Endothelial cell of umbilical vein (primary cell): ENCODE measurements around the gene EGFL7. TPM values are rescaled to one million over a fixed set of nuclear protein-coding genes. Genes with fewer than 3 reads are reported as not detected.

Experiments used
- BruUV-seq: library from RNA; stranded (reverse); fragments of 400-500 nt; replicated peaks from 2 replicates; lab custom pipeline; 2021; lab: Mats Ljungman, UMichigan
- CTCF ChIA-PET: fragments of 300-600, 350-600 bp; sonication (Branson Sonifier 250); formaldehyde crosslinking; loops from one replicate; lab custom pipeline; 2021; ENCODE audit warnings: antibody characterized with exemption, inconsistent platforms; lab: Charles Lee
- POLR2A ChIA-PET: fragments of 300-600, 350-600 bp; sonication (Branson Sonifier 250); formaldehyde crosslinking; loops from one replicate; lab custom pipeline; 2021; ENCODE audit warnings: antibody characterized with exemption, inconsistent platforms; lab: Charles Lee
- DNase-seq: peaks from one replicate; pipeline ENCODE4 v3.0.0-alpha.2; 2011; ENCODE audit warnings: low read depth, low spot score
- FAIRE-seq: peaks from 2 replicates; lab custom pipeline; 2011; peaks lifted over from hg19 to GRCh38; lab: Jason Lieb, UNC
- H2AFZ ChIP-seq: 2 replicates; pipeline ENCODE4 v1.6.0; 2012; ENCODE audit warnings: low read depth, low read length, control low read depth, inconsistent platforms
- H3K27ac ChIP-seq: 2 replicates; pipeline ENCODE4 v1.5.1; 2011; ENCODE audit warnings: low read depth, mild to moderate bottlenecking, control low read depth, low read length, moderate library complexity; ENCODE audit not compliant: insufficient read depth
- H3K27me3 ChIP-seq, 2 experiments: 2 replicates each; pipeline versions ENCODE4 v1.6.0 to v1.6.1; 2011; ENCODE audit warnings: low read length in 2 of 2, mixed read lengths in 1 of 2; ENCODE audit not compliant: control insufficient read depth in 2 of 2, insufficient read depth in 2 of 2
- H3K36me3 ChIP-seq, 2 experiments: 2 replicates in 1 of 2; 3 replicates in 1 of 2; pipeline ENCODE4 v1.5.1; 2011; ENCODE audit warnings: low read length in 2 of 2, mild to moderate bottlenecking in 1 of 2, moderate library complexity in 1 of 2; ENCODE audit not compliant: control insufficient read depth in 2 of 2, insufficient read depth in 2 of 2; ENCODE audit errors: extremely low read depth in 1 of 2
- H3K4me1 ChIP-seq: 3 replicates; pipeline ENCODE4 v1.5.1; 2011; ENCODE audit warnings: mild to moderate bottlenecking, low read length; ENCODE audit not compliant: control insufficient read depth, insufficient read depth; ENCODE audit errors: extremely low read depth
- H3K4me2 ChIP-seq: 2 replicates; pipeline ENCODE4 v1.6.1; 2011; ENCODE audit warnings: low read length, control low read depth, mixed read lengths; ENCODE audit not compliant: insufficient read depth
- H3K4me3 ChIP-seq, 3 experiments: fragments of 200-600 bp in 1 of 3; sonication (generic), shearing (Covaris generic) in 1 of 3; replicated peaks in 1 of 3; 2 replicates each; pipeline ENCODE4 v1.5.1; 2011 to 2016; ENCODE audit warnings: control low read depth in 3 of 3, low read length in 3 of 3, mild to moderate bottlenecking in 2 of 3, inconsistent platforms in 1 of 3, low read depth in 1 of 3, moderate library complexity in 1 of 3; ENCODE audit not compliant: insufficient read depth in 1 of 3
- H3K79me2 ChIP-seq: 2 replicates; pipeline ENCODE4 v1.6.0; 2012; ENCODE audit warnings: low read length, inconsistent platforms; ENCODE audit not compliant: control insufficient read depth, insufficient read depth
- H3K9ac ChIP-seq: replicated peaks from 2 replicates; pipeline ENCODE3; 2011; ENCODE audit warnings: low read length, control low read depth; ENCODE audit not compliant: insufficient read depth; ENCODE audit errors: extremely low read depth
- H3K9me1 ChIP-seq: replicated peaks from 3 replicates; pipeline ENCODE4 v1.6.0; 2011; ENCODE audit warnings: mild to moderate bottlenecking, low read length; ENCODE audit not compliant: control insufficient read depth, insufficient read depth; ENCODE audit errors: extremely low read depth
- H3K9me3 ChIP-seq: replicated peaks from 2 replicates; pipeline ENCODE4 v1.5.1; 2012; ENCODE audit warnings: low read length, inconsistent platforms; ENCODE audit not compliant: control insufficient read depth, insufficient read depth
- H4K20me1 ChIP-seq: replicated peaks from 2 replicates; pipeline ENCODE3; 2011; ENCODE audit warnings: mild to moderate bottlenecking, low read length; ENCODE audit not compliant: control insufficient read depth, insufficient read depth; ENCODE audit errors: extremely low read depth
- CTCF ChIP-seq, 2 donors: IDR thresholded peaks; 1 replicate in 1 of 2; 2 replicates in 1 of 2; pipeline ENCODE4 v1.5.1; 2011; ENCODE audit warnings: low read length in 2 of 2, mild to moderate bottlenecking in 2 of 2, moderate library complexity in 2 of 2, control low read depth in 1 of 2, inconsistent platforms in 1 of 2, low read depth in 1 of 2; ENCODE audit not compliant: insufficient read depth in 1 of 2; ENCODE audit errors: extremely low read depth in 1 of 2
- EZH2 ChIP-seq: IDR thresholded peaks from 2 replicates; pipeline ENCODE4 v1.6.1; 2012; ENCODE audit warnings: borderline replicate concordance, low read depth, mild to moderate bottlenecking, moderate library complexity, low read length, inconsistent platforms; ENCODE audit not compliant: severe bottlenecking
- FOS ChIP-seq: IDR thresholded peaks from 2 replicates; pipeline ENCODE4 v1.6.1; 2011; ENCODE audit warnings: mild to moderate bottlenecking, low read length, moderate library complexity, borderline replicate concordance; ENCODE audit not compliant: insufficient read depth
- GATA2 ChIP-seq: IDR thresholded peaks from 2 replicates; pipeline ENCODE4 v1.7.0; 2011; ENCODE audit warnings: low read depth, mild to moderate bottlenecking, moderate library complexity, mixed read lengths, low read length; ENCODE audit not compliant: insufficient read length, insufficient read depth
- JUN ChIP-seq: IDR thresholded peaks from 2 replicates; pipeline ENCODE4 v1.6.1; 2011; ENCODE audit warnings: borderline replicate concordance, low read depth; ENCODE audit not compliant: insufficient read length, insufficient read depth
- MAX ChIP-seq: IDR thresholded peaks from 2 replicates; pipeline ENCODE4 v1.6.1; 2011; ENCODE audit not compliant: insufficient read depth, insufficient read length
- MYC ChIP-seq: IDR thresholded peaks from one replicate; pipeline ENCODE4 v1.6.1; 2011; ENCODE audit warnings: mild to moderate bottlenecking, low read depth, low read length
- POLR2A ChIP-seq: IDR thresholded peaks from 2 replicates; pipeline ENCODE4 v1.6.1; 2012; ENCODE audit warnings: low read depth, mild to moderate bottlenecking, control low read depth, low read length
- POLR2AphosphoS5 ChIP-seq: IDR thresholded peaks from 2 replicates; pipeline ENCODE4 v1.6.1; 2012; ENCODE audit warnings: low read depth, mild to moderate bottlenecking, control low read depth, low read length, moderate library complexity; ENCODE audit not compliant: insufficient read depth
- dilution Hi-C: fragments of 300-500 bp; cut with MboI; formaldehyde crosslinking; loops from one replicate; pipeline ENCODE4 v1.15.0; 2019; ENCODE audit warnings: low sequenced_read_pairs; ENCODE audit not compliant: extremely low pct_ligation_motif_present
- intact Hi-C: fragments of 100-400 bp; cut with micrococcal nuclease; formaldehyde crosslinking; loops from one replicate; pipeline ENCODE4 v1.10.0; 2022
- polyA plus RNA-seq, 4 experiments: library from polyadenylated mRNA; depleted of rRNA in 3 of 4; stranded (reverse) in 3 of 4; unstranded in 1 of 4; fragments of >200 nt; gene quantifications; 2 replicates each; pipeline versions ENCODE4 v1.2.1 to v1.2.3, GENCODE V29; 2011 to 2012; ENCODE audit warnings: missing spikeins in 1 of 4
- total RNA-seq: library from RNA; stranded (reverse); gene quantifications from 2 replicates; pipeline ENCODE4 v1.2.3, GENCODE V29; 2021

EGFL7 gene
- total and polyA plus RNA-seq, 2 donors (not counting 3 experiments of a cell fraction or from before 2014, with no cell fraction given) = 1,043 to 1,377 TPM

GRCh38 chr9:136650021-136650420 is 12.7 kb upstream of the EGFL7 start:
- intact Hi-C loops (no loop called here), dilution Hi-C loops (no loop called here)
- Histone ChIP-seq H3K9me1 (no peaks in the 10 kb centered on the region), H4K20me1 (no peaks in the 10 kb centered on the region), H3K36me3 (no peaks in the 10 kb centered on the region), H3K9me3 (no peaks in the 10 kb centered on the region), H3K79me2 (peaks cover 13% of the 10 kb centered on the region), H2AFZ (no peak overlapping the region), H3K4me1 (peaks cover 53% of the 10 kb centered on the region), H3K27me3 (no peaks in the 10 kb centered on the region), H3K4me3 (no peak overlapping the region), H3K9ac (no peak overlapping the region), H3K27ac (peak overlapping the region; percentile 95), H3K4me2 (no peak overlapping the region)
- no peak for TF ChIP-seq POLR2AphosphoS5
- no peak for TF ChIP-seq POLR2A
- no peak for TF ChIP-seq GATA2
- no peak for TF ChIP-seq CTCF (IDR thresholded peaks at IDR 0.05; ENCODE audit: extremely low read depth in 1 of 2, insufficient read depth in 1 of 2, low read depth in 1 of 2, low read length in 2 of 2)
- TF ChIP-seq MYC = no peak
- TF ChIP-seq EZH2 = no peak
- TF ChIP-seq MAX = no peak
- no peak for TF ChIP-seq FOS
- no peak for TF ChIP-seq JUN
- ChIA-PET POLR2A (interaction anchor here (10.7 kb wide), 1 partner anchor 15 kb away, joined by 161 read pairs; the partner anchor contains the start of gene EGFL7), CTCF (no interaction called here)
- FAIRE-seq (no peak), DNase-seq (no peak)
- no TSS peak for BruUV-seq
